PC-3 (cell line): ENCODE data around the gene NCAPD2. TPM values are rescaled to one million over a fixed set of nuclear protein-coding genes. Genes with fewer than 3 reads are reported as not detected.

Experiments used
- ATAC-seq: fragments of 200-7000 bp; cut with Tn5 transposase; 2 replicates; pipeline ENCODE4 v1.9.1; 2020; ENCODE audit warnings: mild to moderate bottlenecking, moderate library complexity
- BruUV-seq: library from RNA; stranded (reverse); fragments of 400-500 nt; replicated peaks from 2 replicates; lab custom pipeline; 2021; lab: Mats Ljungman, UMichigan
- CTCF ChIA-PET: fragments of 300-600 bp; sonication (Branson Sonifier 250); formaldehyde crosslinking; loops from one replicate; lab custom pipeline; 2022; ENCODE audit warnings: antibody characterized with exemption; lab: Charles Lee
- POLR2A ChIA-PET: fragments of 300-600 bp; sonication (Branson Sonifier 250); formaldehyde crosslinking; loops from one replicate; lab custom pipeline; 2022; ENCODE audit warnings: antibody characterized with exemption; ENCODE audit not compliant: unreplicated experiment; lab: Charles Lee
- DNase-seq: peaks from one replicate; pipeline ENCODE4 v3.0.0-alpha.2; 2015
- H2AFZ ChIP-seq: fragments of 300-600 bp; sonication (generic); 2 replicates; pipeline ENCODE4 v1.6.0; 2016; ENCODE audit warnings: antibody characterized with exemption, low read length
- H3F3A ChIP-seq: fragments of 300-600 bp; sonication (generic); one replicate; pipeline ENCODE4 v1.6.0; 2017; ENCODE audit warnings: antibody characterized with exemption, low read length, control low read depth, mild to moderate bottlenecking; ENCODE audit not compliant: unreplicated experiment
- H3K27ac ChIP-seq: fragments of 300-600 bp; sonication (generic); 2 replicates; pipeline ENCODE4 v1.5.1; 2016; ENCODE audit warnings: mild to moderate bottlenecking, low read length
- H3K27me3 ChIP-seq: fragments of 300-600 bp; sonication (generic); 2 replicates; pipeline ENCODE4 v1.6.1; 2016; ENCODE audit warnings: low read length, mixed read lengths
- H3K36me3 ChIP-seq: fragments of 300-600 bp; sonication (generic); 2 replicates; pipeline ENCODE4 v1.6.1; 2016; ENCODE audit warnings: low read depth, mixed run types, low read length, mixed read lengths
- H3K4me1 ChIP-seq: fragments of 300-600 bp; sonication (generic); 2 replicates; pipeline ENCODE4 v1.5.1; 2016; ENCODE audit warnings: low read length; ENCODE audit not compliant: insufficient read depth
- H3K4me2 ChIP-seq: fragments of 300-600 bp; sonication (generic); 2 replicates; pipeline ENCODE4 v1.6.0; 2016; ENCODE audit warnings: low read length
- H3K4me3 ChIP-seq: fragments of 300-600 bp; sonication (generic); 2 replicates; pipeline ENCODE4 v1.5.1; 2016; ENCODE audit warnings: mild to moderate bottlenecking, low read length, mixed read lengths
- H3K79me2 ChIP-seq: fragments of 300-600 bp; sonication (generic); 2 replicates; pipeline ENCODE4 v1.6.1; 2017; ENCODE audit warnings: low read length, mixed read lengths
- H3K9ac ChIP-seq: fragments of 300-600 bp; sonication (generic); 2 replicates; pipeline ENCODE4 v1.6.0; 2016; ENCODE audit warnings: mild to moderate bottlenecking, low read length
- H3K9me2 ChIP-seq: fragments of 300-600 bp; sonication (generic); replicated peaks from 2 replicates; pipeline ENCODE4 v1.6.1; 2016; ENCODE audit warnings: mixed run types, low read length, mixed read lengths
- H3K9me3 ChIP-seq: fragments of 300-600 bp; sonication (generic); 2 replicates; pipeline ENCODE4 v1.6.1; 2016; ENCODE audit warnings: low read length, mixed read lengths
- H4K20me1 ChIP-seq: fragments of 300-600 bp; sonication (generic); 2 replicates; pipeline ENCODE4 v1.6.1; 2016; ENCODE audit warnings: low read length, mixed read lengths
- CTCF ChIP-seq: fragments of 300-600 bp; sonication (generic); conservative IDR thresholded peaks from 2 replicates; pipeline ENCODE4 v1.5.1; 2017; ENCODE audit warnings: antibody characterized with exemption, low read depth, mild to moderate bottlenecking, low read length
- EZH2 ChIP-seq: fragments of 300-600 bp; sonication (generic); IDR thresholded peaks from one replicate; pipeline ENCODE4 v1.6.1; 2017; ENCODE audit warnings: antibody characterized with exemption, mild to moderate bottlenecking, low read length; ENCODE audit not compliant: unreplicated experiment
- EZH2phosphoT487 ChIP-seq: fragments of 300-600 bp; sonication (generic); IDR thresholded peaks from 2 replicates; pipeline ENCODE4 v1.6.1; 2018; ENCODE audit warnings: mild to moderate bottlenecking, antibody characterized with exemption, low read length, borderline replicate concordance
- intact Hi-C: fragments of 100-400 bp; cut with micrococcal nuclease; formaldehyde crosslinking; loops from 2 replicates; pipeline ENCODE4 v1.9.0; 2023
- total RNA-seq: library from RNA; depleted of rRNA; stranded (reverse); fragments of >200 nt; gene quantifications from 2 replicates; pipeline ENCODE4 v1.2.3, GENCODE V29; 2014

NCAPD2 gene
- total RNA-seq, 1 experiment from 2014 or later, result 105 TPM

GRCh38 chr12:6570264-6570887 is 76.5 kb downstream of the NCAPD2 start:
- POLR2A ChIA-PET, result no interaction called here
- no peak overlapping the region for H3K27ac ChIP-seq

GRCh38 chr12:6573001-6573400 is 79.1 kb downstream of the NCAPD2 start:
- no peaks in the 10 kb centered on the region for H4K20me1 ChIP-seq
- peaks cover 1% of the 10 kb centered on the region for H3K79me2 ChIP-seq
- BruUV-seq, result no TSS peak
- no peak for ATAC-seq
- intact Hi-C loops, result no loop called here
- H3K4me3 ChIP-seq, result no peak overlapping the region
- H3K4me1 ChIP-seq, result no peaks in the 10 kb centered on the region
- H3K27me3 ChIP-seq, result no peaks in the 10 kb centered on the region
- ChIA-PET CTCF (no interaction called here), POLR2A (no interaction called here)
- H3F3A ChIP-seq, result no peaks in the 10 kb centered on the region
- peaks cover 47% of the 10 kb centered on the region for H3K36me3 ChIP-seq
- no peak overlapping the region for H3K9ac ChIP-seq
- H3K4me2 ChIP-seq, result no peak overlapping the region
- DNase-seq, result no peak
- H3K9me3 ChIP-seq, result no peaks in the 10 kb centered on the region
- TF ChIP-seq CTCF (no peak), EZH2 (no peak), EZH2phosphoT487 (no peak)
- no peaks in the 10 kb centered on the region for H3K9me2 ChIP-seq
- H2AFZ ChIP-seq, result no peak overlapping the region
- H3K27ac ChIP-seq, result no peak overlapping the region

More at GRCh38 chr12:6570264-6570887, 76.5 kb downstream of the NCAPD2 start:
- BruUV-seq, result no TSS peak
- H3K4me3 ChIP-seq, result no peak overlapping the region
- H3F3A ChIP-seq, result no peaks in the 10 kb centered on the region
- H3K9me3 ChIP-seq, result no peaks in the 10 kb centered on the region
- peak; percentile 21; the same call in 1 of the 2 replicates for ATAC-seq
- H3K4me2 ChIP-seq, result no peak overlapping the region
- no peak for TF ChIP-seq EZH2phosphoT487
- TF ChIP-seq CTCF, result peak; percentile 67
- TF ChIP-seq EZH2, result no peak
- CTCF ChIA-PET, result no interaction called here
- no peaks in the 10 kb centered on the region for H3K9me2 ChIP-seq
- no peak overlapping the region for H2AFZ ChIP-seq
- peak; percentile 41 for DNase-seq
- peaks cover 28% of the 10 kb centered on the region for H3K79me2 ChIP-seq
- H3K9ac ChIP-seq, result no peak overlapping the region
- H4K20me1 ChIP-seq, result peaks cover 5% of the 10 kb centered on the region; the same call in 1 of the 2 replicates
- peaks cover 9% of the 10 kb centered on the region; the same call in 1 of the 2 replicates for H3K4me1 ChIP-seq
- H3K27me3 ChIP-seq, result no peaks in the 10 kb centered on the region
- peaks cover 43% of the 10 kb centered on the region for H3K36me3 ChIP-seq
- intact Hi-C loops, result no loop called here

- ChIA-PET CTCF (no interaction called here), POLR2A (no interaction called here)
- no peaks in the 10 kb centered on the region for H3K9me2 ChIP-seq
- DNase-seq (no peak), ATAC-seq (no peak)
- no peak overlapping the region for H2AFZ ChIP-seq
- no peak overlapping the region for H3K9ac ChIP-seq
- no peak overlapping the region for H3K4me3 ChIP-seq
- H3F3A ChIP-seq, result no peaks in the 10 kb centered on the region
- TF ChIP-seq EZH2, result no peak
- TF ChIP-seq CTCF, result no peak
- no peak for TF ChIP-seq EZH2phosphoT487
- intact Hi-C loops, result no loop called here
- no peaks in the 10 kb centered on the region for H3K79me2 ChIP-seq
- no peaks in the 10 kb centered on the region for H3K27me3 ChIP-seq
- no peak overlapping the region for H3K27ac ChIP-seq
- no peaks in the 10 kb centered on the region for H3K4me1 ChIP-seq
- no peak overlapping the region for H3K4me2 ChIP-seq
- H3K9me3 ChIP-seq, result no peaks in the 10 kb centered on the region
- BruUV-seq, result no TSS peak
- peaks cover 54% of the 10 kb centered on the region for H3K36me3 ChIP-seq
- H4K20me1 ChIP-seq, result no peaks in the 10 kb centered on the region
These were observed 80.8 kb downstream of the NCAPD2 start for GRCh38 chr12:6574576-6575295.
